Natural killer cell (primary cell): ENCODE measurements around the gene GTF2A1. TPM values are rescaled to one million over a fixed set of nuclear protein-coding genes. Genes with fewer than 3 reads are reported as not detected.

Experiments
- ATAC-seq, 3 donors: fragments of 150-1000 bp in 2 of 3; fragments of 200-7000 bp in 1 of 3; cut with Tn5 transposase; 1 replicate in 1 of 3; 2 replicates in 2 of 3; pipeline ENCODE4 v1.10.0; 2021; ENCODE audit warnings: mild to moderate bottlenecking in 2 of 3, moderate library complexity in 2 of 3
- DNase-seq, 2 donors: peaks; one replicate each; pipeline versions ENCODE4 v3.0.0 to v3.0.0-alpha.2; 2013 to 2021; ENCODE audit warnings: mixed read lengths in 1 of 2
- H3K27ac ChIP-seq: one replicate; pipeline ENCODE4 v1.5.1; 2013; ENCODE audit warnings: mild to moderate bottlenecking, low read length
- H3K27me3 ChIP-seq: one replicate; pipeline ENCODE4 v1.6.1; 2013; ENCODE audit warnings: low read length; ENCODE audit not compliant: control insufficient read depth, insufficient read depth
- H3K36me3 ChIP-seq: one replicate; pipeline ENCODE4 v1.6.1; 2013; ENCODE audit warnings: low read length; ENCODE audit not compliant: control insufficient read depth, insufficient read depth
- H3K4me1 ChIP-seq: one replicate; pipeline ENCODE4 v1.6.1; 2013; ENCODE audit warnings: low read length; ENCODE audit not compliant: control insufficient read depth, insufficient read depth
- H3K4me3 ChIP-seq: one replicate; pipeline ENCODE4 v1.5.1; 2013; ENCODE audit warnings: low read length
- H3K9me3 ChIP-seq: one replicate; pipeline ENCODE4 v1.6.1; 2013; ENCODE audit warnings: low read length; ENCODE audit not compliant: control insufficient read depth, insufficient read depth
- H3K27ac Mint-ChIP-seq, 2 donors: one replicate each; pipeline ENCODE4 v1.8.0; 2022; ENCODE audit warnings: mild to moderate bottlenecking in 2 of 2, mixed read lengths in 2 of 2, moderate library complexity in 1 of 2
- H3K27me3 Mint-ChIP-seq, 2 donors: one replicate each; pipeline ENCODE4 v1.8.0; 2022; ENCODE audit warnings: low read depth in 2 of 2, mixed read lengths in 2 of 2
- H3K36me3 Mint-ChIP-seq: one replicate; pipeline ENCODE4 v1.8.0; 2022; ENCODE audit warnings: mixed read lengths
- H3K4me1 Mint-ChIP-seq, 2 donors: one replicate each; pipeline ENCODE4 v1.8.0; 2022; ENCODE audit warnings: mixed read lengths in 2 of 2
- H3K4me3 Mint-ChIP-seq: one replicate; pipeline ENCODE4 v1.8.0; 2022; ENCODE audit warnings: mild to moderate bottlenecking, moderate library complexity, mixed read lengths
- H3K9me3 Mint-ChIP-seq, 2 donors: one replicate each; pipeline ENCODE4 v1.8.0; 2022; ENCODE audit warnings: mixed read lengths in 2 of 2
- WGBS: methylation state at CpG from one replicate; pipeline ENCODE4 v1.1.7; 2013; ENCODE audit warnings: missing lambda C conversion rate; ENCODE audit not compliant: insufficient coverage; 5-methylcytosine and 5-hydroxymethylcytosine counted together
- intact Hi-C: fragments of 100-400 bp; cut with micrococcal nuclease; formaldehyde crosslinking; loops from one replicate; pipeline ENCODE4 v1.14.2; 2022
- total RNA-seq, 4 donors: library from RNA; stranded (reverse); fragments of 120-200 nt in 1 of 4; gene quantifications; one replicate each; pipeline versions ENCODE4 v1.2.3 to v1.2.4, GENCODE V29; 2013 to 2022
- TF ChIP-seq, protein P1 (sequence below): fragments of 200-600 bp; IDR thresholded peaks from one replicate; pipeline ENCODE4 v1.8.0; 2022; ENCODE audit warnings: antibody characterized with exemption

The GTF2A1 gene
- total RNA-seq, 3 donors from 2014 or later (not counting 1 experiment from before 2014, with no cell fraction given) = 24.5 to 32.7 (median 28.6) TPM

DNA sequence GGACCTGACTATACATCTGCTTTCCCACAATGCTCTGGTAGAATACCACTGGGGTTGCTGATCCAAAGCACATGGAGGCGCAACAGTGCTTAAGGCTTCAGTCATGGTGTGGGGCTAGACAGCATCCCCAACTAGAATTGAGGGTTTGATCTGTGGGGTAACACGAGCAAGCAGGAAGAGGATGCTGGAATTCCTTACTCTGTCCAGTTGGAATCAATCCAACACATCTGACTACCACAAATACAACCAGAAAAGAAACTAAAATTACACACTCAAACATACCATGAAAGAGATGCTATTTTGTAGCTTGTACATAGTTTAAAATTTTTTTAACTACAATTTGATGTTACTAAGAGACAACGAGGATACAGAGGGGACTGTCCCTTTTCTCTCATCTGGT, 40.4 kb upstream of the GTF2A1 start:
- H3K4me3 ChIP-seq = no peak overlapping the region
- H3K9me3 ChIP-seq = no peaks in the 10 kb centered on the region
- no peaks in the 10 kb centered on the region for H3K4me1 ChIP-seq
- Mint-ChIP-seq H3K27ac (no peak overlapping the region), H3K36me3 (no peaks in the 10 kb centered on the region), H3K27me3 (peaks cover 12 to 27% of the 10 kb centered on the region in 2 donors), H3K4me1 (no peaks in the 10 kb centered on the region), H3K9me3 (no peaks in the 10 kb centered on the region), H3K4me3 (no peak overlapping the region)
- no peaks in the 10 kb centered on the region for H3K36me3 ChIP-seq
- intact Hi-C loops = no loop called here
- WGBS = 95% methylated on average over 2 of the region's 3 CpGs
- DNase-seq (no peak), ATAC-seq (no peak)
- no peak overlapping the region for H3K27ac ChIP-seq
- H3K27me3 ChIP-seq = no peaks in the 10 kb centered on the region
- TF ChIP-seq, protein P1, sequence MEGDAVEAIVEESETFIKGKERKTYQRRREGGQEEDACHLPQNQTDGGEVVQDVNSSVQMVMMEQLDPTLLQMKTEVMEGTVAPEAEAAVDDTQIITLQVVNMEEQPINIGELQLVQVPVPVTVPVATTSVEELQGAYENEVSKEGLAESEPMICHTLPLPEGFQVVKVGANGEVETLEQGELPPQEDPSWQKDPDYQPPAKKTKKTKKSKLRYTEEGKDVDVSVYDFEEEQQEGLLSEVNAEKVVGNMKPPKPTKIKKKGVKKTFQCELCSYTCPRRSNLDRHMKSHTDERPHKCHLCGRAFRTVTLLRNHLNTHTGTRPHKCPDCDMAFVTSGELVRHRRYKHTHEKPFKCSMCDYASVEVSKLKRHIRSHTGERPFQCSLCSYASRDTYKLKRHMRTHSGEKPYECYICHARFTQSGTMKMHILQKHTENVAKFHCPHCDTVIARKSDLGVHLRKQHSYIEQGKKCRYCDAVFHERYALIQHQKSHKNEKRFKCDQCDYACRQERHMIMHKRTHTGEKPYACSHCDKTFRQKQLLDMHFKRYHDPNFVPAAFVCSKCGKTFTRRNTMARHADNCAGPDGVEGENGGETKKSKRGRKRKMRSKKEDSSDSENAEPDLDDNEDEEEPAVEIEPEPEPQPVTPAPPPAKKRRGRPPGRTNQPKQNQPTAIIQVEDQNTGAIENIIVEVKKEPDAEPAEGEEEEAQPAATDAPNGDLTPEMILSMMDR = no peak

DNA sequence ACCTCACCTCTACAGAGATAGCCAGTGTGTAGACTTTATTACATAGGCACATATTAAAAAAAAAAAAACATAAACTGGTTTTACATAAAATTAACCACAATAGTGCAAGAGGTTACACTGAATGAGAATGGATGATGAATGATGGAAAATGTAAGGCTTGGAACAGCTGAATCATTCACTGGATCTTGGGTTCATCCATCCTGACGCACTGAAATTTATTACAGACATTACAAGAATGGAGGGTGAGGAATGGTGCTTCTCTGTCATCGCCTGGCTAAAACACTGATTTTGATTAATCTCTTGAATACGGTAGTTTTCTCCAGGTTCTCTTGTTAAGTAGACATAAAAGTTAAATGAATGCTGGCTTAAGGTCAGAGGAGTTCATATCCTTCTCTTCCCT, 40.0 kb upstream of the GTF2A1 start:
- Mint-ChIP-seq H3K36me3 (no peaks in the 10 kb centered on the region), H3K27ac (no peak overlapping the region), H3K4me3 (no peak overlapping the region), H3K27me3 (peaks cover 12 to 27% of the 10 kb centered on the region in 2 donors), H3K4me1 (no peaks in the 10 kb centered on the region), H3K9me3 (no peaks in the 10 kb centered on the region)
- Histone ChIP-seq H3K36me3 (no peaks in the 10 kb centered on the region), H3K27me3 (no peaks in the 10 kb centered on the region), H3K27ac (no peak overlapping the region), H3K4me3 (no peak overlapping the region), H3K4me1 (no peaks in the 10 kb centered on the region), H3K9me3 (no peaks in the 10 kb centered on the region)
- DNase-seq = no peak
- no peak for ATAC-seq
- intact Hi-C loops = no loop called here
- TF ChIP-seq, protein P1 = no peak
- 100% methylated on average over 2 of the region's 3 CpGs for WGBS

DNA sequence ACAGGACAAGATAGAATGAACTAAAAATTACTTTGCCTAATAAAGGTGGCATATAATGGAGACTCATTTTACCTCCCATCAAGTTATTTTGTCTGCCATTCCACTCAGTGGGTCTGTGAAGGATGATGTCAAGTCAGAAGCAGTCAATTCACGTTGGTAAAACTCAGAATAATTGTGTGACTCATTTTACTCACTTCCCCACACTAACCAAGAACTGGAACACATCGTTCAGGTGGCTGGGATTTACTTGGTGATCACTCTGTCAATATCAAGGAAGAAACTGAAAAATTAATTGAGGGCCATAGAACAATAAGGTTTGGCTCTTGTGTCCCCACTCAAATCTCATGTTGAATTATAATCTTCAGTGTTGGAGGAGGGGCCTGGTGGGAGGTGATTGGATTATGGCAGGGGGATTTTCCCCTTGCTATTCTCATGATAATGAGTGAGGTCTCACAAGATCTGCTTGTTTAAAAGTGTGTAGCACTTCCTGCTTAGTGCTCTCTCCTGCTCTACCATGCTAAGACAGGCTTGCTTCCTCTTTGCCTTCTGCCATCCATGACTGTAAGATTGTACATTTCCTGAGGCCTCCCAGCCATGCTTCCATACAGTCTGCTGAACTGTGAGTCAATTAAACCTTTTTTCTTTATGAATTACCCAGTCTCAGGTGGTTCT, 35.7 kb upstream of the GTF2A1 start:
- H3K36me3 Mint-ChIP-seq = no peaks in the 10 kb centered on the region
- 61% methylated on average over 2 of the region's 2 CpGs for WGBS
- no peaks in the 10 kb centered on the region for H3K27me3 ChIP-seq
- H3K27ac ChIP-seq = no peak overlapping the region
- peaks cover 10 to 13% of the 10 kb centered on the region in 2 donors for H3K27me3 Mint-ChIP-seq
- H3K4me3 ChIP-seq = no peak overlapping the region
- no peak for ATAC-seq
- TF ChIP-seq, protein P1 = no peak
- H3K9me3 Mint-ChIP-seq = no peaks in the 10 kb centered on the region
- H3K9me3 ChIP-seq = no peaks in the 10 kb centered on the region
- H3K36me3 ChIP-seq = no peaks in the 10 kb centered on the region
- H3K4me1 ChIP-seq = no peaks in the 10 kb centered on the region
- H3K4me1 Mint-ChIP-seq = no peaks in the 10 kb centered on the region
- intact Hi-C loops = no loop called here
- H3K4me3 Mint-ChIP-seq = no peak overlapping the region
- DNase-seq = no peak
- H3K27ac Mint-ChIP-seq = no peak overlapping the region

DNA sequence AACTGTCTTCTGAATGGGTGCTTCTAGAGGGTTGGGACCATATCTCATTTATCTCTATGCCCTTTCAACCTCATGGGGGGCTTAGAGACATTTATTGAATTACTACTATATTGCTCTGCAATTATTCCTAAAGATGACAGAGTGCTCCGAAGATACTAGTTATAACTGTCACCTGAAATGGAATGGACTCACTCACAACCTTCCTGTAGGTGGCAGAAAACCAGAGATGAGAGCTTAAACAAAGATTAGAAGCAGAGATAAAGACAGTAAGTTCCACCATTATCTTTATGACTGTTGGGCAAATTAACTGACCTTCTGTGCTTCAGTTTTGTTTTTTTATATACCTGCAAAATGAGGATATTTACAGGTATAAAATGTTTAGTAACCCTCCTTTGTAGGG, 31.5 kb upstream of the GTF2A1 start:
- Mint-ChIP-seq H3K9me3 (no peaks in the 10 kb centered on the region), H3K36me3 (no peaks in the 10 kb centered on the region), H3K27ac (no peak overlapping the region), H3K27me3 (no peaks in the 10 kb centered on the region), H3K4me3 (no peak overlapping the region), H3K4me1 (no peaks in the 10 kb centered on the region)
- no peaks in the 10 kb centered on the region for H3K9me3 ChIP-seq
- H3K36me3 ChIP-seq = no peaks in the 10 kb centered on the region
- no peak for DNase-seq
- 82% methylated on average over 1 of the region's 1 CpG for WGBS
- H3K4me3 ChIP-seq = no peak overlapping the region
- H3K27me3 ChIP-seq = no peaks in the 10 kb centered on the region
- H3K27ac ChIP-seq = no peak overlapping the region
- H3K4me1 ChIP-seq = no peaks in the 10 kb centered on the region
- TF ChIP-seq, protein P1 = no peak
- no peak for ATAC-seq
- intact Hi-C loops = no loop called here
